A673 (cell line): ENCODE results near the gene OR51E1. TPM values are rescaled to one million over a fixed set of nuclear protein-coding genes. Genes with fewer than 3 reads are reported as not detected.

Experiments
- BruUV-seq: library from RNA; stranded (reverse); fragments of 400-500 nt; replicated peaks from 2 replicates; lab custom pipeline; 2021; lab: Mats Ljungman, UMichigan
- CTCF ChIA-PET: fragments of 300-600 bp; sonication (Branson Sonifier 250); formaldehyde crosslinking; loops from one replicate; lab custom pipeline; 2022; ENCODE audit warnings: antibody characterized with exemption; lab: Charles Lee
- POLR2A ChIA-PET: fragments of 300-600 bp; sonication (Branson Sonifier 250); formaldehyde crosslinking; loops from one replicate; lab custom pipeline; 2022; ENCODE audit warnings: antibody characterized with exemption; ENCODE audit not compliant: low non-redundant PET; lab: Charles Lee
- DNase-seq: peaks from one replicate; pipeline ENCODE4 v3.0.0-alpha.2; 2015; ENCODE audit warnings: low spot score
- H3K27ac ChIP-seq: fragments of 200-600 bp; sonication (generic); 2 replicates; pipeline ENCODE4 v1.5.1; 2016; ENCODE audit warnings: mixed run types, low read depth, mild to moderate bottlenecking, mixed read lengths, antibody characterized with exemption, low read length; ENCODE audit not compliant: poor library complexity, severe bottlenecking
- H3K27me3 ChIP-seq: fragments of 200-600 bp; sonication (generic); replicated peaks from 2 replicates; pipeline ENCODE4 v1.6.1; 2017; ENCODE audit warnings: mixed run types, low read depth, mild to moderate bottlenecking, mixed read lengths, antibody characterized with exemption, low read length; ENCODE audit not compliant: insufficient read depth, poor library complexity
- H3K36me3 ChIP-seq: fragments of 200-600 bp; sonication (generic); 2 replicates; pipeline ENCODE4 v1.6.1; 2016; ENCODE audit warnings: mixed run types, mild to moderate bottlenecking, mixed read lengths, antibody characterized with exemption, low read length; ENCODE audit not compliant: insufficient read depth, poor library complexity, severe bottlenecking
- H3K4me1 ChIP-seq: fragments of 200-600 bp; sonication (generic); 2 replicates; pipeline ENCODE4 v1.6.1; 2017; ENCODE audit warnings: mixed run types, mild to moderate bottlenecking, mixed read lengths, antibody characterized with exemption, low read length; ENCODE audit not compliant: insufficient read depth, poor library complexity, severe bottlenecking
- H3K4me3 ChIP-seq: fragments of 200-600 bp; sonication (generic); 2 replicates; pipeline ENCODE4 v1.5.1; 2016; ENCODE audit warnings: low read depth, mixed run types, mild to moderate bottlenecking, mixed read lengths, low read length; ENCODE audit not compliant: poor library complexity, severe bottlenecking
- H3K9me3 ChIP-seq: fragments of 200-600 bp; sonication (generic); 2 replicates; pipeline ENCODE4 v1.6.1; 2016; ENCODE audit warnings: mixed run types, low read depth, mild to moderate bottlenecking, mixed read lengths, antibody characterized with exemption, low read length; ENCODE audit not compliant: poor library complexity, severe bottlenecking
- CTCF ChIP-seq: fragments of 300-800, 200-600 bp; sonication (generic); conservative IDR thresholded peaks from 2 replicates; pipeline ENCODE4 v1.5.1; 2017; ENCODE audit warnings: low read depth, mild to moderate bottlenecking, antibody characterized with exemption, low read length, moderate library complexity, mixed read lengths
- EZH2 ChIP-seq: fragments of 200-600 bp; sonication (generic); IDR thresholded peaks from 2 replicates; pipeline ENCODE4 v1.6.1; 2017; ENCODE audit warnings: borderline replicate concordance, low read depth, mild to moderate bottlenecking, mixed read lengths, antibody characterized with exemption, low read length; ENCODE audit not compliant: poor library complexity, severe bottlenecking
- intact Hi-C: fragments of 100-400 bp; cut with micrococcal nuclease; formaldehyde crosslinking; loops from one replicate; pipeline ENCODE4 v1.10.0; 2022; ENCODE audit not compliant: unreplicated experiment
- total RNA-seq: library from RNA; stranded (reverse); gene quantifications from 2 replicates; pipeline ENCODE4 v1.2.3, GENCODE V29; 2021

OR51E1 gene
- total RNA-seq, 1 experiment from 2014 or later: not detected

GRCh38 chr11:4664786-4665185 is 21.0 kb downstream of the OR51E1 start:
- H3K4me3 ChIP-seq: no peak overlapping the region
- TF ChIP-seq EZH2 (no peak), CTCF (no peak)
- no TSS peak for BruUV-seq
- ChIA-PET POLR2A (no interaction called here), CTCF (no interaction called here)
- H3K36me3 ChIP-seq: no peaks in the 10 kb centered on the region
- H3K27ac ChIP-seq: no peak overlapping the region
- peaks cover 7% of the 10 kb centered on the region for H3K27me3 ChIP-seq
- intact Hi-C loops: no loop called here
- H3K4me1 ChIP-seq: no peaks in the 10 kb centered on the region
- no peak for DNase-seq
- no peaks in the 10 kb centered on the region for H3K9me3 ChIP-seq

- ChIA-PET CTCF (no interaction called here), POLR2A (no interaction called here)
- intact Hi-C loops: no loop called here
Measured at GRCh38 chr11:4665424-4665823, 21.6 kb downstream of the OR51E1 start.

GRCh38 chr11:4671741-4672140 is 28.0 kb downstream of the OR51E1 start:
- Histone ChIP-seq H3K9me3 (no peaks in the 10 kb centered on the region), H3K4me3 (no peak overlapping the region), H3K27me3 (no peaks in the 10 kb centered on the region), H3K27ac (no peak overlapping the region), H3K4me1 (peaks cover 9% of the 10 kb centered on the region), H3K36me3 (no peaks in the 10 kb centered on the region)
- no peak for TF ChIP-seq EZH2
- TF ChIP-seq CTCF: no peak
- DNase-seq: no peak
- no TSS peak for BruUV-seq
- ChIA-PET CTCF (no interaction called here), POLR2A (no interaction called here)
- intact Hi-C loops: no loop called here

More at GRCh38 chr11:4665424-4665823, 21.6 kb downstream of the OR51E1 start:
- Histone ChIP-seq H3K4me1 (no peaks in the 10 kb centered on the region), H3K4me3 (no peak overlapping the region), H3K27ac (no peak overlapping the region), H3K27me3 (peaks cover 7% of the 10 kb centered on the region), H3K36me3 (no peaks in the 10 kb centered on the region), H3K9me3 (no peaks in the 10 kb centered on the region)
- TF ChIP-seq EZH2: no peak
- TF ChIP-seq CTCF: no peak
- BruUV-seq: no TSS peak
- DNase-seq: no peak
